Endothelial cell of hepatic sinusoid (primary cell): ENCODE data around the gene TP53I11.

Experiments
- in situ Hi-C: cut with HindIII; loops from 2 replicates; pipeline ENCODE4 v1.10.0; 2017; ENCODE audit warnings: low sequenced_read_pairs

Gene TP53I11

GRCh38 chr11:44978961-44979331 lies 28.3 kb upstream of the TP53I11 start:
- in situ Hi-C loops = no loop called here

- in situ Hi-C loops = no loop called here
Measured at GRCh38 chr11:44978274-44978960, 27.7 kb upstream of the TP53I11 start.

- in situ Hi-C loops = no loop called here
Measured at GRCh38 chr11:44977493-44977984, 26.9 kb upstream of the TP53I11 start.

- in situ Hi-C loops = no loop called here
Measured at GRCh38 chr11:44976576-44976975, 25.9 kb upstream of the TP53I11 start.

- in situ Hi-C loops = no loop called here
Measured at GRCh38 chr11:44974402-44975000, 23.8 kb upstream of the TP53I11 start.

GRCh38 chr11:44973632-44974401 lies 23.1 kb upstream of the TP53I11 start:
- in situ Hi-C loops = no loop called here

- in situ Hi-C loops = no loop called here
Measured at GRCh38 chr11:44972746-44973435, 22.2 kb upstream of the TP53I11 start.

- in situ Hi-C loops = no loop called here
Measured at GRCh38 chr11:44971185-44971584, 20.5 kb upstream of the TP53I11 start.

GRCh38 chr11:44970293-44970692 lies 19.6 kb upstream of the TP53I11 start:
- in situ Hi-C loops = no loop called here

GRCh38 chr11:44969651-44970252 lies 19.1 kb upstream of the TP53I11 start:
- in situ Hi-C loops = no loop called here

GRCh38 chr11:44968510-44968909 lies 17.8 kb upstream of the TP53I11 start:
- in situ Hi-C loops = no loop called here

- in situ Hi-C loops = no loop called here
Measured at GRCh38 chr11:44967930-44968496, 17.3 kb upstream of the TP53I11 start.

GRCh38 chr11:44966694-44967093 lies 16.0 kb upstream of the TP53I11 start:
- in situ Hi-C loops = no loop called here

- in situ Hi-C loops = no loop called here
Measured at GRCh38 chr11:44964526-44965209, 14.0 kb upstream of the TP53I11 start.

- in situ Hi-C loops = no loop called here
Measured at GRCh38 chr11:44963948-44964347, 13.3 kb upstream of the TP53I11 start.

- in situ Hi-C loops = no loop called here
Measured at GRCh38 chr11:44963136-44963535, 12.5 kb upstream of the TP53I11 start.

GRCh38 chr11:44962464-44962863 lies 11.8 kb upstream of the TP53I11 start:
- in situ Hi-C loops = no loop called here

- in situ Hi-C loops = no loop called here
Measured at GRCh38 chr11:44960200-44960845, 9.6 kb upstream of the TP53I11 start.

- in situ Hi-C loops = no loop called here
Measured at GRCh38 chr11:44959064-44959463, 8.4 kb upstream of the TP53I11 start.
